GM23338 (cell line): ENCODE measurements around the gene GALNT5.

Experiments used
- CREB1 ChIP-seq: fragments of 250-450 bp; sonication (Bioruptor Pico); IDR thresholded peaks from 2 replicates; pipeline ENCODE4 v1.5.0; 2020; ENCODE audit warnings: low read depth, mild to moderate bottlenecking, moderate library complexity
- ETS1 ChIP-seq: IDR thresholded peaks from 2 replicates; pipeline ENCODE4 v1.6.1; 2016; ENCODE audit warnings: antibody characterized with exemption
- EZH2 ChIP-seq: fragments of 200-600 bp; sonication (generic); IDR thresholded peaks from one replicate; pipeline ENCODE4 v1.8.0; 2017; ENCODE audit warnings: antibody characterized with exemption, mild to moderate bottlenecking, low read depth; ENCODE audit not compliant: unreplicated experiment
- EZH2phosphoT487 ChIP-seq: fragments of 200-600 bp; sonication (generic); IDR thresholded peaks from one replicate; pipeline ENCODE4 v1.8.1; 2018; ENCODE audit warnings: antibody characterized with exemption; ENCODE audit not compliant: unreplicated experiment
- JUNB ChIP-seq: IDR thresholded peaks from one replicate; pipeline ENCODE4 v1.6.1; 2016; ENCODE audit warnings: antibody characterized with exemption; ENCODE audit not compliant: unreplicated experiment
- NANOG ChIP-seq: IDR thresholded peaks from 2 replicates; pipeline ENCODE4 v1.6.1; 2016; ENCODE audit warnings: antibody characterized with exemption, borderline replicate concordance
- POLR2AphosphoS5 ChIP-seq: IDR thresholded peaks from 2 replicates; pipeline ENCODE4 v1.6.1; 2016; ENCODE audit warnings: antibody characterized with exemption, low read depth
- REST ChIP-seq: IDR thresholded peaks from one replicate; pipeline ENCODE4 v1.6.1; 2018; ENCODE audit warnings: antibody characterized with exemption; ENCODE audit not compliant: unreplicated experiment
- ZNF114 ChIP-seq: fragments of 250-450 bp; sonication (Bioruptor Pico); IDR thresholded peaks from 2 replicates; pipeline ENCODE4 v1.5.0; 2020; ENCODE audit warnings: mild to moderate bottlenecking, moderate library complexity
- ZNF331 ChIP-seq: fragments of 250-450 bp; sonication (Bioruptor Pico); IDR thresholded peaks from 2 replicates; pipeline ENCODE4 v1.5.0; 2020; ENCODE audit warnings: low read depth, mild to moderate bottlenecking, moderate library complexity
- TF ChIP-seq, protein P1 (sequence below), 2 experiments: fragments of 200-600 bp in 1 of 2; sonication (generic) in 1 of 2; conservative IDR thresholded peaks; 2 replicates each; pipeline versions ENCODE4 v1.5.1 to v1.6.1; 2016 to 2017; ENCODE audit warnings: antibody characterized with exemption in 2 of 2, low read depth in 2 of 2, mild to moderate bottlenecking in 2 of 2, moderate library complexity in 1 of 2
- TF ChIP-seq, protein P2 (sequence below): fragments of 250-450 bp; sonication (Bioruptor Pico); IDR thresholded peaks from 2 replicates; pipeline ENCODE4 v1.5.0; 2020; ENCODE audit warnings: mild to moderate bottlenecking, moderate library complexity

GRCh38 chr2:157322432-157322831, 64.9 kb downstream of the GALNT5 start:
- TF ChIP-seq, protein P1, sequence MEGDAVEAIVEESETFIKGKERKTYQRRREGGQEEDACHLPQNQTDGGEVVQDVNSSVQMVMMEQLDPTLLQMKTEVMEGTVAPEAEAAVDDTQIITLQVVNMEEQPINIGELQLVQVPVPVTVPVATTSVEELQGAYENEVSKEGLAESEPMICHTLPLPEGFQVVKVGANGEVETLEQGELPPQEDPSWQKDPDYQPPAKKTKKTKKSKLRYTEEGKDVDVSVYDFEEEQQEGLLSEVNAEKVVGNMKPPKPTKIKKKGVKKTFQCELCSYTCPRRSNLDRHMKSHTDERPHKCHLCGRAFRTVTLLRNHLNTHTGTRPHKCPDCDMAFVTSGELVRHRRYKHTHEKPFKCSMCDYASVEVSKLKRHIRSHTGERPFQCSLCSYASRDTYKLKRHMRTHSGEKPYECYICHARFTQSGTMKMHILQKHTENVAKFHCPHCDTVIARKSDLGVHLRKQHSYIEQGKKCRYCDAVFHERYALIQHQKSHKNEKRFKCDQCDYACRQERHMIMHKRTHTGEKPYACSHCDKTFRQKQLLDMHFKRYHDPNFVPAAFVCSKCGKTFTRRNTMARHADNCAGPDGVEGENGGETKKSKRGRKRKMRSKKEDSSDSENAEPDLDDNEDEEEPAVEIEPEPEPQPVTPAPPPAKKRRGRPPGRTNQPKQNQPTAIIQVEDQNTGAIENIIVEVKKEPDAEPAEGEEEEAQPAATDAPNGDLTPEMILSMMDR (conservative IDR thresholded peaks at IDR 0.05; ENCODE audit: low read depth in 2 of 2): no peak
- TF ChIP-seq POLR2AphosphoS5 (no peak), EZH2phosphoT487 (no peak), REST (no peak), CREB1 (no peak), EZH2 (no peak), ETS1 (no peak), JUNB (no peak), NANOG (no peak), ZNF114 (CRISPR knock-in tag) (no peak), ZNF331 (CRISPR knock-in tag) (no peak)
- TF ChIP-seq, protein P2, sequence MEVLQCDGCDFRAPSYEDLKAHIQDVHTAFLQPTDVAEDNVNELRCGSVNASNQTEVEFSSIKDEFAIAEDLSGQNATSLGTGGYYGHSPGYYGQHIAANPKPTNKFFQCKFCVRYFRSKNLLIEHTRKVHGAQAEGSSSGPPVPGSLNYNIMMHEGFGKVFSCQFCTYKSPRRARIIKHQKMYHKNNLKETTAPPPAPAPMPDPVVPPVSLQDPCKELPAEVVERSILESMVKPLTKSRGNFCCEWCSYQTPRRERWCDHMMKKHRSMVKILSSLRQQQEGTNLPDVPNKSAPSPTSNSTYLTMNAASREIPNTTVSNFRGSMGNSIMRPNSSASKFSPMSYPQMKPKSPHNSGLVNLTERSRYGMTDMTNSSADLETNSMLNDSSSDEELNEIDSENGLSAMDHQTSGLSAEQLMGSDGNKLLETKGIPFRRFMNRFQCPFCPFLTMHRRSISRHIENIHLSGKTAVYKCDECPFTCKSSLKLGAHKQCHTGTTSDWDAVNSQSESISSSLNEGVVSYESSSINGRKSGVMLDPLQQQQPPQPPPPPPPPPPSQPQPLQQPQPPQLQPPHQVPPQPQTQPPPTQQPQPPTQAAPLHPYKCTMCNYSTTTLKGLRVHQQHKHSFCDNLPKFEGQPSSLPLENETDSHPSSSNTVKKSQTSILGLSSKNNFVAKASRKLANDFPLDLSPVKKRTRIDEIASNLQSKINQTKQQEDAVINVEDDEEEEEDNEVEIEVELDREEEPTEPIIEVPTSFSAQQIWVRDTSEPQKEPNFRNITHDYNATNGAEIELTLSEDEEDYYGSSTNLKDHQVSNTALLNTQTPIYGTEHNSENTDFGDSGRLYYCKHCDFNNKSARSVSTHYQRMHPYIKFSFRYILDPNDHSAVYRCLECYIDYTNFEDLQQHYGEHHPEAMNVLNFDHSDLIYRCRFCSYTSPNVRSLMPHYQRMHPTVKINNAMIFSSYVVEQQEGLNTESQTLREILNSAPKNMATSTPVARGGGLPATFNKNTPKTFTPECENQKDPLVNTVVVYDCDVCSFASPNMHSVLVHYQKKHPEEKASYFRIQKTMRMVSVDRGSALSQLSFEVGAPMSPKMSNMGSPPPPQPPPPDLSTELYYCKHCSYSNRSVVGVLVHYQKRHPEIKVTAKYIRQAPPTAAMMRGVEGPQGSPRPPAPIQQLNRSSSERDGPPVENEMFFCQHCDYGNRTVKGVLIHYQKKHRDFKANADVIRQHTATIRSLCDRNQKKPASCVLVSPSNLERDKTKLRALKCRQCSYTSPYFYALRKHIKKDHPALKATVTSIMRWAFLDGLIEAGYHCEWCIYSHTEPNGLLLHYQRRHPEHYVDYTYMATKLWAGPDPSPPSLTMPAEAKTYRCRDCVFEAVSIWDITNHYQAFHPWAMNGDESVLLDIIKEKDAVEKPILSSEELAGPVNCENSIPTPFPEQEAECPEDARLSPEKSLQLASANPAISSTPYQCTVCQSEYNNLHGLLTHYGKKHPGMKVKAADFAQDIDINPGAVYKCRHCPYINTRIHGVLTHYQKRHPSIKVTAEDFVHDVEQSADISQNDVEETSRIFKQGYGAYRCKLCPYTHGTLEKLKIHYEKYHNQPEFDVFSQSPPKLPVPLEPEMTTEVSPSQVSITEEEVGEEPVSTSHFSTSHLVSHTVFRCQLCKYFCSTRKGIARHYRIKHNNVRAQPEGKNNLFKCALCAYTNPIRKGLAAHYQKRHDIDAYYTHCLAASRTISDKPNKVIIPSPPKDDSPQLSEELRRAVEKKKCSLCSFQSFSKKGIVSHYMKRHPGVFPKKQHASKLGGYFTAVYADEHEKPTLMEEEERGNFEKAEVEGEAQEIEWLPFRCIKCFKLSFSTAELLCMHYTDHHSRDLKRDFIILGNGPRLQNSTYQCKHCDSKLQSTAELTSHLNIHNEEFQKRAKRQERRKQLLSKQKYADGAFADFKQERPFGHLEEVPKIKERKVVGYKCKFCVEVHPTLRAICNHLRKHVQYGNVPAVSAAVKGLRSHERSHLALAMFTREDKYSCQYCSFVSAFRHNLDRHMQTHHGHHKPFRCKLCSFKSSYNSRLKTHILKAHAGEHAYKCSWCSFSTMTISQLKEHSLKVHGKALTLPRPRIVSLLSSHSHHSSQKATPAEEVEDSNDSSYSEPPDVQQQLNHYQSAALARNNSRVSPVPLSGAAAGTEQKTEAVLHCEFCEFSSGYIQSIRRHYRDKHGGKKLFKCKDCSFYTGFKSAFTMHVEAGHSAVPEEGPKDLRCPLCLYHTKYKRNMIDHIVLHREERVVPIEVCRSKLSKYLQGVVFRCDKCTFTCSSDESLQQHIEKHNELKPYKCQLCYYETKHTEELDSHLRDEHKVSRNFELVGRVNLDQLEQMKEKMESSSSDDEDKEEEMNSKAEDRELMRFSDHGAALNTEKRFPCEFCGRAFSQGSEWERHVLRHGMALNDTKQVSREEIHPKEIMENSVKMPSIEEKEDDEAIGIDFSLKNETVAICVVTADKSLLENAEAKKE (CRISPR knock-in tag): no peak
